ENCODE measurements around the gene RASSF8. TPM values are rescaled to one million over a fixed set of nuclear protein-coding genes. Genes with fewer than 3 reads are reported as not detected.

The RASSF8 gene
- total RNA-seq, 1 donor from 2014 or later = 19.0 TPM

DNA sequence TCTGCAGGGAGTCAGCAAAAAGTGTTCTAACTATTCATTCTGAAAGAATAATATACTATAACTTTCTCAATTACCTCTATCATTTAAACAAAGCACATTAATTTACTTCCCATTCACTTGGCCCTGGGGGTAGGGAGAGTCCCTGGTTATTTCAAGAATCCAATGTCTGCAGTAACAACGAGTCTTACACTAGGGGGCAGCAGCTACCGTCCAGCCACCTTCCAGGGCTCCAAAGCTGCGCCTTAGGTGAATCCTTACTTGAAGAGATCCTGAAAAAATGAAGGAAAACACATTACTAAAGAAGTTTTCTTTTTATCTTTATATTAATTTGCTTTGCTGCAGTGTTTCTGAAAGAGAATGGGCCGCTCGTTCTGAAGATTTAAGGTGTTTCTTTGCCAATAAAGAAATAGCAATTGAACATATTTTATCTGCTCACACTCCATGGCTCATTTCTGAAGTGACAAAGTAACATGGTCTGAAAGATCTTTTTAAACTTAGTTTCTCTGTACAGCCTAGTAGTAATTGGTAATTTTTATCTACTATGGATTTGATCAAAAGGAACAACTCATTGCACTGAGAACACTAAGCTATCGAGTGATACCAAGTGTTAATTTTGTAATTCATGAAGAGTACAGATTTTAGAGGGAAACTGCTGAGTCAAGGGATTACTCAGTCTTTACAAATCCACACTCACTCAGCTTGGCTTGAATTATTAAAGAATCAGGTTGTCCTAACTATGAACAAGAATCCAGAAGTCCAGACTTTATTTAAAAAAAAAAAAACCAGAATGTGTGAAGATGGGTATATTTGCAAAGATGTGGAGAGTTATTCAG is 138.8 kb downstream of the RASSF8 start:
- Histone ChIP-seq H3K36me3 (ENCODE audit: control insufficient read depth, insufficient read depth, low read length) (no peaks in the 10 kb centered on the region), H3K27me3 (ENCODE audit: control insufficient read depth, insufficient read depth, low read length) (no peaks in the 10 kb centered on the region), H3K4me3 (ENCODE audit: low read depth, low read length) (no peak overlapping the region)
- FAIRE-seq = no peak
- TF ChIP-seq CTCF (IDR thresholded peaks at IDR 0.05; ENCODE audit: insufficient read depth, low read length, severe bottlenecking) = peak; percentile 79
- DNase-seq (ENCODE audit: low read depth) = peak; percentile 78

GRCh38 chr12:26100666-26101349 is 142.3 kb downstream of the RASSF8 start:
- no peak overlapping the region for H3K4me3 ChIP-seq (ENCODE audit: low read depth, low read length)
- TF ChIP-seq CTCF (IDR thresholded peaks at IDR 0.05; ENCODE audit: insufficient read depth, low read length, severe bottlenecking) = no peak
- H3K36me3 ChIP-seq (ENCODE audit: control insufficient read depth, insufficient read depth, low read length) = no peaks in the 10 kb centered on the region
- peak; percentile 11 for DNase-seq (ENCODE audit: low read depth)
- no peaks in the 10 kb centered on the region for H3K27me3 ChIP-seq (ENCODE audit: control insufficient read depth, insufficient read depth, low read length)
- no peak for FAIRE-seq

DNA sequence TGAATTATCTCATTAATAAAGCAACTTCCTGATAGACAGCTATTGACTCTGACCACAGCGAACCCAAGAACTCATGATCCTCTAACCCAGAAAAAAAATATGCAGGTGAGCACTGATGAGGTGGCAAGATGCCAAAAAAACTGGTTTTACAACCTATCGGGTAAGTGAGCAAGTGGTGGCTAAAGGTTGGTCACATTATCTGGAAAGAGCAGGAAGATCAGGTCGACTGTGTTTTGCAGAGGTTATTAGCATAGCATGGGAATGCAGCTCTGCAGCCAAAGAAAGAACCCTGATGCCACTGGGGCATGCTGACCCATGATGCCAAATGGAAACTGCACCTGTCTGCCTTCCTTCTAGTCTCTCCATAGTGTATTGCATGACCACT is 142.9 kb downstream of the RASSF8 start:
- Histone ChIP-seq H3K36me3 (ENCODE audit: control insufficient read depth, insufficient read depth, low read length) (no peaks in the 10 kb centered on the region), H3K27me3 (ENCODE audit: control insufficient read depth, insufficient read depth, low read length) (no peaks in the 10 kb centered on the region), H3K4me3 (ENCODE audit: low read depth, low read length) (no peak overlapping the region)
- TF ChIP-seq CTCF (IDR thresholded peaks at IDR 0.05; ENCODE audit: insufficient read depth, low read length, severe bottlenecking) = no peak
- FAIRE-seq (peak; percentile 95), DNase-seq (ENCODE audit: low read depth) (peak; percentile 87)

DNA sequence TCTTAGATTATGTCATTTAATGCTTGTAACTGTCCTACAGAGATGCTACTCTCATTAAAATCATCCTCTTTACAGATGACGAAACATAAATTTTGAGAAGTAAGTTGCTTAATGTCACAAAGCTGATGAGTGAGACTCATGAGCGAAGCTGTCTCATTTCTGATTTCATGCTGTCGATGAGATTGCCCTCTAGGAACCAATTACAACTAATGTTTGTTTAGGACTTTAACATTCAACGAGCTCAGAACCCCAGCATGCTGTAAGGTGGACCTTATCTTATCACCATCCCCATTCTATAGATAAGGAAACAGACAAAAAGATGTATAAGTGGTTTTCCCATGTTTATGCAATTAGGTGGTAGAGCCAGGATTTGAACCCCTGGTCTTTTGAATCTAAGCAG is 143.3 kb downstream of the RASSF8 start:
- no peak for TF ChIP-seq CTCF (IDR thresholded peaks at IDR 0.05; ENCODE audit: insufficient read depth, low read length, severe bottlenecking)
- H3K27me3 ChIP-seq (ENCODE audit: control insufficient read depth, insufficient read depth, low read length) = no peaks in the 10 kb centered on the region
- H3K36me3 ChIP-seq (ENCODE audit: control insufficient read depth, insufficient read depth, low read length) = no peaks in the 10 kb centered on the region
- DNase-seq (ENCODE audit: low read depth) (no peak), FAIRE-seq (no peak)
- no peak overlapping the region for H3K4me3 ChIP-seq (ENCODE audit: low read depth, low read length)

DNA sequence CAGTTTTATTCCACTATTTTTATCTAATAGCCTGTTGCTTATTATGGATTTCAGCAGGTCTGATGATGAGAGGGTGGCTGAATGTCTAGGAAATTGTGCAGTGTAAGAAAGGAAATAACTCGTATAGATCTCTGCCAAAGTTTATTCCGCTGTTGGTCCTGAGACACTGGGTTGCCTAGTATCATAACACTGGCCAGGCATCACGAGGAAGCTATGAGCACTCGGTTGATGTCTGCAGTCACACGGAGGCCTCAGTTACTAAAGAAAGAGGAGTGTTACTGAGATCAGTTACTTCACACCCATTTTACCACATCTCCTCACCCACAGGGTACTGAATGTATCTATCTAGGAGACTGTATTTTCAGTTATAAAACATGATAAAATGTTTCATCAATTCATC is 144.5 kb downstream of the RASSF8 start:
- DNase-seq (ENCODE audit: low read depth) (no peak), FAIRE-seq (no peak)
- H3K4me3 ChIP-seq (ENCODE audit: low read depth, low read length) = no peak overlapping the region
- TF ChIP-seq CTCF (IDR thresholded peaks at IDR 0.05; ENCODE audit: insufficient read depth, low read length, severe bottlenecking) = no peak
- no peaks in the 10 kb centered on the region for H3K27me3 ChIP-seq (ENCODE audit: control insufficient read depth, insufficient read depth, low read length)
- no peaks in the 10 kb centered on the region for H3K36me3 ChIP-seq (ENCODE audit: control insufficient read depth, insufficient read depth, low read length)

All from bronchial epithelial cell (primary cell).